ENCODE data around the gene ANKS1B. TPM values are rescaled to one million over a fixed set of nuclear protein-coding genes. Genes with fewer than 3 reads are reported as not detected.

ANKS1B gene
- total RNA-seq, 1 donor from 2014 or later = 8.2 TPM

GRCh38 chr12:99906786-99907579 is 77.8 kb downstream of the ANKS1B start:
- Histone ChIP-seq H3K27me3 (no peaks in the 10 kb centered on the region), H3K4me1 (peaks cover 3 to 13% of the 10 kb centered on the region in 2 donors), H3K4me3 (no peak overlapping the region), H3K36me3 (no peaks in the 10 kb centered on the region), H3K9me3 (no peaks in the 10 kb centered on the region), H3K27ac (no peak overlapping the region)
- TF ChIP-seq CTCF (IDR thresholded peaks at IDR 0.05) = no peak
- intact Hi-C loops (cut with DNase I) = loop anchor here (10.0 kb wide), 1 partner anchor 238 kb away; the partner anchor contains the start of gene BLTP3B
- no peak for DNase-seq (ENCODE audit: low spot score in 2 of 2)

GRCh38 chr12:99901181-99901580 is 83.6 kb downstream of the ANKS1B start:
- no peak for DNase-seq (ENCODE audit: low spot score in 2 of 2)
- Histone ChIP-seq H3K36me3 (no peaks in the 10 kb centered on the region), H3K9me3 (no peaks in the 10 kb centered on the region), H3K4me1 (peaks cover 0 to 5% of the 10 kb centered on the region in 2 donors), H3K27me3 (no peaks in the 10 kb centered on the region), H3K27ac (no peak overlapping the region), H3K4me3 (no peak overlapping the region)
- intact Hi-C loops (cut with DNase I) = loop anchor here (10.0 kb wide), 1 partner anchor 244 kb away; the partner anchor contains the start of gene BLTP3B
- no peak for TF ChIP-seq CTCF (IDR thresholded peaks at IDR 0.05)

GRCh38 chr12:99898645-99899044 is 86.1 kb downstream of the ANKS1B start:
- no peak overlapping the region for H3K27ac ChIP-seq
- no peaks in the 10 kb centered on the region for H3K36me3 ChIP-seq

GRCh38 chr12:99879439-99879838 is 105.3 kb downstream of the ANKS1B start:
- DNase-seq (ENCODE audit: low spot score in 2 of 2) = no peak
- TF ChIP-seq CTCF (IDR thresholded peaks at IDR 0.05) = no peak

More at GRCh38 chr12:99898645-99899044, 86.1 kb downstream of the ANKS1B start:
- no peak for DNase-seq (ENCODE audit: low spot score in 2 of 2)
- Histone ChIP-seq H3K4me1 (peaks cover 0 to 5% of the 10 kb centered on the region in 2 donors), H3K4me3 (no peak overlapping the region), H3K27me3 (no peaks in the 10 kb centered on the region), H3K9me3 (no peaks in the 10 kb centered on the region)
- intact Hi-C loops (cut with DNase I) = no loop called here
- TF ChIP-seq CTCF (IDR thresholded peaks at IDR 0.05) = no peak

GRCh38 chr12:99875081-99875480 is 109.7 kb downstream of the ANKS1B start:
- no peaks in the 10 kb centered on the region for H3K27me3 ChIP-seq
- no peak for DNase-seq (ENCODE audit: low spot score in 2 of 2)
- no peak overlapping the region for H3K4me3 ChIP-seq
- intact Hi-C loops (cut with DNase I) = no loop called here
- H3K9me3 ChIP-seq = no peaks in the 10 kb centered on the region
- TF ChIP-seq CTCF (IDR thresholded peaks at IDR 0.05) = no peak
- H3K4me1 ChIP-seq = no peaks in the 10 kb centered on the region
- H3K36me3 ChIP-seq = no peaks in the 10 kb centered on the region
- H3K27ac ChIP-seq = no peak overlapping the region

More at GRCh38 chr12:99879439-99879838, 105.3 kb downstream of the ANKS1B start:
- H3K36me3 ChIP-seq = no peaks in the 10 kb centered on the region
- H3K4me3 ChIP-seq = no peak overlapping the region
- no peak overlapping the region for H3K27ac ChIP-seq
- peaks cover 0 to 2% of the 10 kb centered on the region in 2 donors for H3K4me1 ChIP-seq
- no peaks in the 10 kb centered on the region for H3K9me3 ChIP-seq
- intact Hi-C loops (cut with DNase I) = no loop called here
- no peaks in the 10 kb centered on the region for H3K27me3 ChIP-seq
